Fibroblast of pulmonary artery (primary cell): Measurements from ENCODE around the gene MRPL42.
A peak's percentile ranks its signal among the peaks of the same experiment; 100 is the strongest.

Source experiments
- DNase-seq: peaks from one replicate; pipeline ENCODE4 v3.0.0-alpha.2; 2010; ENCODE audit warnings: low read depth
- H3K4me3 ChIP-seq: replicated peaks from 2 replicates; pipeline ENCODE4 v1.5.1; 2011; ENCODE audit warnings: low read depth, mild to moderate bottlenecking, control low read depth, low read length, moderate library complexity
- CTCF ChIP-seq: IDR thresholded peaks from 2 replicates; pipeline ENCODE4 v1.5.1; 2011; ENCODE audit warnings: mild to moderate bottlenecking, control low read depth, low read length, inconsistent platforms; ENCODE audit errors: missing control alignments

The MRPL42 gene

GRCh38 chr12:93459097-93459496, 8.2 kb upstream of the MRPL42 start:
- H3K4me3 ChIP-seq, result no peak overlapping the region
- TF ChIP-seq CTCF, result no peak
- no peak for DNase-seq

GRCh38 chr12:93460003-93460402, 7.3 kb upstream of the MRPL42 start:
- H3K4me3 ChIP-seq, result no peak overlapping the region
- no peak for TF ChIP-seq CTCF
- no peak for DNase-seq

GRCh38 chr12:93460902-93461301, 6.4 kb upstream of the MRPL42 start:
- H3K4me3 ChIP-seq, result no peak overlapping the region
- no peak for DNase-seq
- no peak for TF ChIP-seq CTCF

GRCh38 chr12:93461503-93461902, 5.8 kb upstream of the MRPL42 start:
- TF ChIP-seq CTCF, result no peak
- peak; percentile 39 for DNase-seq
- no peak overlapping the region for H3K4me3 ChIP-seq

GRCh38 chr12:93465841-93466240, 1.5 kb upstream of the MRPL42 start:
- DNase-seq, result no peak
- TF ChIP-seq CTCF, result no peak
- H3K4me3 ChIP-seq, result no peak overlapping the region

GRCh38 chr12:93466625-93467350, 526 bp upstream of the MRPL42 start:
- DNase-seq, result no peak
- no peak for TF ChIP-seq CTCF
- no peak overlapping the region for H3K4me3 ChIP-seq

GRCh38 chr12:93468008-93468371, 676 bp downstream of the MRPL42 start:
- no peak for DNase-seq
- H3K4me3 ChIP-seq, result peak overlapping the region; percentile 90
- TF ChIP-seq CTCF, result no peak
